HCT116 (cell line): ENCODE data around the gene GPD1L. TPM values are rescaled to one million over a fixed set of nuclear protein-coding genes. Genes with fewer than 3 reads are reported as not detected.

Source experiments
- ATAC-seq: fragments of 200-7000 bp; cut with Tn5 transposase; 2 replicates; pipeline ENCODE4 v1.9.1; 2020; ENCODE audit warnings: mild to moderate bottlenecking, moderate library complexity
- BruUV-seq: library from RNA; stranded (reverse); fragments of 400-500 nt; replicated peaks from 2 replicates; lab custom pipeline; 2021; lab: Mats Ljungman, UMichigan
- CTCF ChIA-PET: fragments of 300-600 bp; sonication (Branson Sonifier 250); formaldehyde crosslinking; loops from one replicate; lab custom pipeline; 2021; ENCODE audit warnings: antibody characterized with exemption; lab: Charles Lee
- POLR2A ChIA-PET: fragments of 300-600, 350-600 bp; sonication (Branson Sonifier 250); formaldehyde crosslinking; loops from one replicate; lab custom pipeline; 2021; ENCODE audit warnings: antibody characterized with exemption; lab: Charles Lee
- RAD21 ChIA-PET, 2 experiments: fragments of 300-600 bp; sonication (Branson Sonifier 250); formaldehyde crosslinking; loops; one replicate each; lab custom pipeline; 2023; ENCODE audit warnings: low total read pairs in 2 of 2; ENCODE audit not compliant: uncharacterized antibody in 2 of 2, unreplicated experiment in 2 of 2, low non-redundant PET in 1 of 2; lab: Charles Lee
- DNase-seq: peaks from one replicate; pipeline ENCODE4 v3.0.0-alpha.2; 2010; ENCODE audit warnings: low read depth, low spot score
- H2AFZ ChIP-seq: fragments of 200-600 bp; shearing (Covaris generic), sonication (generic); 2 replicates; pipeline ENCODE4 v1.6.1; 2017; ENCODE audit warnings: low read depth, mixed run types, mixed read lengths, antibody characterized with exemption, low read length; ENCODE audit not compliant: poor library complexity, severe bottlenecking
- H3K27ac ChIP-seq: 2 replicates; pipeline ENCODE4 v1.5.1; 2012; ENCODE audit warnings: low read depth, low read length
- H3K27me3 ChIP-seq: fragments of 200-600 bp; sonication (generic); 2 replicates; pipeline ENCODE4 v1.6.1; 2016; ENCODE audit warnings: mixed run types, low read length, mixed read lengths; ENCODE audit not compliant: insufficient read depth
- H3K36me3 ChIP-seq, 2 experiments: fragments of 200-500 bp in 1 of 2; fragments of 200-600 bp in 1 of 2; sonication (Bioruptor generic) in 1 of 2; sonication (generic) in 1 of 2; 2 replicates each; pipeline versions ENCODE4 v1.5.1 to v1.6.1; 2014 to 2016; ENCODE audit warnings: low read length in 2 of 2, inconsistent platforms in 1 of 2, mixed read lengths in 1 of 2, mixed run types in 1 of 2; ENCODE audit not compliant: insufficient read depth in 2 of 2, control insufficient read depth in 1 of 2
- H3K4me1 ChIP-seq, 2 experiments: fragments of 200-600 bp in 1 of 2; sonication (generic) in 1 of 2; 2 replicates each; pipeline versions ENCODE4 v1.5.1 to v1.6.1; 2012 to 2017; ENCODE audit warnings: low read length in 2 of 2, inconsistent platforms in 1 of 2, mild to moderate bottlenecking in 1 of 2, mixed read lengths in 1 of 2, mixed run types in 1 of 2, moderate library complexity in 1 of 2; ENCODE audit not compliant: insufficient read depth in 2 of 2, control insufficient read depth in 1 of 2
- H3K4me2 ChIP-seq: fragments of 200-600 bp; sonication (generic); 2 replicates; pipeline ENCODE4 v1.6.1; 2017; ENCODE audit warnings: mixed run types, low read length, mixed read lengths
- H3K4me3 ChIP-seq, 2 experiments: fragments of 200-600 bp in 1 of 2; sonication (generic) in 1 of 2; replicated peaks in 1 of 2; 2 replicates each; pipeline ENCODE4 v1.5.1; 2011 to 2016; ENCODE audit warnings: low read length in 2 of 2, control low read depth in 1 of 2, low read depth in 1 of 2, mild to moderate bottlenecking in 1 of 2, mixed read lengths in 1 of 2, mixed run types in 1 of 2
- H3K79me2 ChIP-seq: fragments of 200-600 bp; sonication (generic); 2 replicates; pipeline ENCODE4 v1.6.1; 2017; ENCODE audit warnings: mild to moderate bottlenecking, mixed run types, low read length, moderate library complexity, mixed read lengths; ENCODE audit not compliant: insufficient read depth
- H3K9ac ChIP-seq: fragments of 200-600 bp; sonication (generic); 2 replicates; pipeline ENCODE4 v1.6.1; 2016; ENCODE audit warnings: low read length, mixed read lengths
- H3K9me2 ChIP-seq: fragments of 200-600 bp; sonication (generic), shearing (Covaris generic); 2 replicates; pipeline ENCODE4 v1.6.1; 2017; ENCODE audit warnings: mixed run types, mild to moderate bottlenecking, moderate library complexity; ENCODE audit not compliant: insufficient read depth
- H3K9me3 ChIP-seq, 2 experiments: fragments of 200-500 bp in 1 of 2; fragments of 200-600 bp in 1 of 2; sonication (Bioruptor generic) in 1 of 2; sonication (generic) in 1 of 2; 2 replicates each; pipeline ENCODE4 v1.6.1; 2014 to 2017; ENCODE audit warnings: low read length in 2 of 2, mixed read lengths in 2 of 2, inconsistent platforms in 1 of 2, low read depth in 1 of 2, mild to moderate bottlenecking in 1 of 2, mixed run types in 1 of 2, moderate library complexity in 1 of 2; ENCODE audit not compliant: control insufficient read depth in 1 of 2, insufficient read depth in 1 of 2
- H4K20me1 ChIP-seq: fragments of 200-600 bp; sonication (generic), shearing (Covaris generic); 2 replicates; pipeline ENCODE4 v1.6.1; 2017; ENCODE audit warnings: mixed run types, mild to moderate bottlenecking, moderate library complexity; ENCODE audit not compliant: insufficient read depth
- CBX3 ChIP-seq: IDR thresholded peaks from 2 replicates; pipeline ENCODE4 v1.6.1; 2012; ENCODE audit warnings: low read depth
- EGR1 ChIP-seq: IDR thresholded peaks from 2 replicates; pipeline ENCODE4 v1.6.1; 2012; ENCODE audit warnings: low read depth
- ELF1 ChIP-seq: IDR thresholded peaks from 2 replicates; pipeline ENCODE4 v1.6.1; 2012; ENCODE audit warnings: low read depth, borderline replicate concordance
- EZH2 ChIP-seq: fragments of 200-600 bp; sonication (generic); IDR thresholded peaks from 2 replicates; pipeline ENCODE4 v1.6.1; 2017; ENCODE audit warnings: antibody characterized with exemption, mixed run types
- FOSL1 ChIP-seq: IDR thresholded peaks from 2 replicates; pipeline ENCODE4 v1.6.1; 2012; ENCODE audit warnings: low read depth
- POLR2A ChIP-seq: IDR thresholded peaks from 2 replicates; pipeline ENCODE4 v1.7.0; 2011; ENCODE audit warnings: borderline replicate concordance; ENCODE audit not compliant: insufficient read depth, insufficient read length; ENCODE audit errors: extremely low read depth
- POLR2AphosphoS5 ChIP-seq: IDR thresholded peaks from 2 replicates; pipeline ENCODE4 v1.6.1; 2011; ENCODE audit warnings: mild to moderate bottlenecking, low read depth, low read length, moderate library complexity
- SIN3A ChIP-seq: IDR thresholded peaks from 2 replicates; pipeline ENCODE4 v1.6.1; 2012; ENCODE audit warnings: low read depth
- SP1 ChIP-seq: IDR thresholded peaks from 2 replicates; pipeline ENCODE4 v1.6.1; 2012; ENCODE audit warnings: low read depth
- SRF ChIP-seq: IDR thresholded peaks from 2 replicates; pipeline ENCODE4 v1.6.1; 2012; ENCODE audit warnings: low read depth
- TCF7L2 ChIP-seq: IDR thresholded peaks from 2 replicates; pipeline ENCODE4 v1.7.0; 2011; ENCODE audit warnings: borderline replicate concordance, inconsistent platforms; ENCODE audit not compliant: insufficient read depth, insufficient read length; ENCODE audit errors: extremely low read depth
- YY1 ChIP-seq: IDR thresholded peaks from 2 replicates; pipeline ENCODE4 v1.6.1; 2011; ENCODE audit warnings: low read length, low read depth, moderate library complexity, mild to moderate bottlenecking; ENCODE audit not compliant: insufficient replicate concordance; ENCODE audit errors: extremely low read depth
- ZNF274 ChIP-seq: fragments of 200-500 bp; sonication (Bioruptor generic); IDR thresholded peaks from 2 replicates; pipeline ENCODE4 v1.6.1; 2014; ENCODE audit warnings: mild to moderate bottlenecking, low read depth, low read length, inconsistent platforms
- intact Hi-C: fragments of 100-400 bp; cut with micrococcal nuclease; formaldehyde crosslinking; loops from 2 replicates; pipeline ENCODE4 v1.10.0; 2022
- total RNA-seq: library from RNA; stranded (reverse); gene quantifications from one replicate; pipeline ENCODE4 v1.2.1, GENCODE V29; 2021; ENCODE audit not compliant: unreplicated experiment
- TF ChIP-seq, protein P1 (sequence below): IDR thresholded peaks from 2 replicates; pipeline ENCODE4 v1.6.1; 2011; ENCODE audit warnings: mild to moderate bottlenecking, low read length, moderate library complexity; ENCODE audit not compliant: insufficient replicate concordance; ENCODE audit errors: extremely low read depth
- TF ChIP-seq, protein P2 (sequence below): IDR thresholded peaks from 2 replicates; pipeline ENCODE4 v1.6.1; 2012; ENCODE audit warnings: low read depth
- TF ChIP-seq, protein P3 (sequence below), 3 experiments: fragments of 200-600 bp in 1 of 3; sonication (generic) in 1 of 3; IDR thresholded peaks in 2 of 3; conservative IDR thresholded peaks in 1 of 3; 2 replicates each; pipeline ENCODE4 v1.5.1; 2012 to 2017; ENCODE audit warnings: low read depth in 2 of 3, low read length in 2 of 3, antibody characterized with exemption in 1 of 3, borderline replicate concordance in 1 of 3, control low read depth in 1 of 3, mild to moderate bottlenecking in 1 of 3, mixed read lengths in 1 of 3, mixed run types in 1 of 3, moderate library complexity in 1 of 3; ENCODE audit not compliant: insufficient read depth in 1 of 3
- TF ChIP-seq, protein P4 (sequence below): IDR thresholded peaks from 2 replicates; pipeline ENCODE4 v1.6.1; 2012

The GPD1L gene
- total RNA-seq, 1 experiment from 2014 or later = 21.9 TPM

DNA sequence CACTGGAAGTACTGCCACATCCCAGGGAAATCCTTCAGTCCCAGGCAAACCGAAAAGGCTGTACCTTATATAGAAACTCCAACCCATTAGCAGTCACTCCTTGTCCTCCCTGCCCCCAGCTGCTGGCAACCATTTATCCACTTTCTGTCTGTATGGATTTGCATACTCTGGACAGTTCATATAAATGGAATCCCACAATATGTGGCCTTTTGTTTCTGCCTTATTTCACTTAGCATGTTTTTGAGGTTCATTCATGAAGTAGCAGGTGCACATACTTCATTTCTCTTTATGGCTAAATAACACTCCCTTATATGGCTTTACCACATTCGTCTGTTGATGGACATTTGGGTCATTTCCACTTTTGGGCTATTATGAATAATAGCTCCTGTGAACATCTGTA lies 80.5 kb downstream of the GPD1L start:
- Histone ChIP-seq H3K79me2 (no peaks in the 10 kb centered on the region), H3K4me3 (no peak overlapping the region), H3K27ac (no peak overlapping the region), H4K20me1 (no peaks in the 10 kb centered on the region), H3K27me3 (no peaks in the 10 kb centered on the region), H3K4me2 (no peak overlapping the region), H3K9me2 (no peaks in the 10 kb centered on the region), H3K9ac (no peak overlapping the region), H3K4me1 (no peaks in the 10 kb centered on the region), H3K9me3 (no peaks in the 10 kb centered on the region), H2AFZ (no peak overlapping the region), H3K36me3 (no peaks in the 10 kb centered on the region)
- no peak for ATAC-seq
- TF ChIP-seq ZNF274 = no peak
- TF ChIP-seq EZH2 = no peak
- TF ChIP-seq SRF = no peak
- TF ChIP-seq FOSL1 = no peak
- TF ChIP-seq SIN3A = no peak
- TF ChIP-seq, protein P1, sequence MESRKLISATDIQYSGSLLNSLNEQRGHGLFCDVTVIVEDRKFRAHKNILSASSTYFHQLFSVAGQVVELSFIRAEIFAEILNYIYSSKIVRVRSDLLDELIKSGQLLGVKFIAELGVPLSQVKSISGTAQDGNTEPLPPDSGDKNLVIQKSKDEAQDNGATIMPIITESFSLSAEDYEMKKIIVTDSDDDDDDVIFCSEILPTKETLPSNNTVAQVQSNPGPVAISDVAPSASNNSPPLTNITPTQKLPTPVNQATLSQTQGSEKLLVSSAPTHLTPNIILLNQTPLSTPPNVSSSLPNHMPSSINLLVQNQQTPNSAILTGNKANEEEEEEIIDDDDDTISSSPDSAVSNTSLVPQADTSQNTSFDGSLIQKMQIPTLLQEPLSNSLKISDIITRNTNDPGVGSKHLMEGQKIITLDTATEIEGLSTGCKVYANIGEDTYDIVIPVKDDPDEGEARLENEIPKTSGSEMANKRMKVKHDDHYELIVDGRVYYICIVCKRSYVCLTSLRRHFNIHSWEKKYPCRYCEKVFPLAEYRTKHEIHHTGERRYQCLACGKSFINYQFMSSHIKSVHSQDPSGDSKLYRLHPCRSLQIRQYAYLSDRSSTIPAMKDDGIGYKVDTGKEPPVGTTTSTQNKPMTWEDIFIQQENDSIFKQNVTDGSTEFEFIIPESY = no peak
- no peak for TF ChIP-seq POLR2A
- TF ChIP-seq, protein P2, sequence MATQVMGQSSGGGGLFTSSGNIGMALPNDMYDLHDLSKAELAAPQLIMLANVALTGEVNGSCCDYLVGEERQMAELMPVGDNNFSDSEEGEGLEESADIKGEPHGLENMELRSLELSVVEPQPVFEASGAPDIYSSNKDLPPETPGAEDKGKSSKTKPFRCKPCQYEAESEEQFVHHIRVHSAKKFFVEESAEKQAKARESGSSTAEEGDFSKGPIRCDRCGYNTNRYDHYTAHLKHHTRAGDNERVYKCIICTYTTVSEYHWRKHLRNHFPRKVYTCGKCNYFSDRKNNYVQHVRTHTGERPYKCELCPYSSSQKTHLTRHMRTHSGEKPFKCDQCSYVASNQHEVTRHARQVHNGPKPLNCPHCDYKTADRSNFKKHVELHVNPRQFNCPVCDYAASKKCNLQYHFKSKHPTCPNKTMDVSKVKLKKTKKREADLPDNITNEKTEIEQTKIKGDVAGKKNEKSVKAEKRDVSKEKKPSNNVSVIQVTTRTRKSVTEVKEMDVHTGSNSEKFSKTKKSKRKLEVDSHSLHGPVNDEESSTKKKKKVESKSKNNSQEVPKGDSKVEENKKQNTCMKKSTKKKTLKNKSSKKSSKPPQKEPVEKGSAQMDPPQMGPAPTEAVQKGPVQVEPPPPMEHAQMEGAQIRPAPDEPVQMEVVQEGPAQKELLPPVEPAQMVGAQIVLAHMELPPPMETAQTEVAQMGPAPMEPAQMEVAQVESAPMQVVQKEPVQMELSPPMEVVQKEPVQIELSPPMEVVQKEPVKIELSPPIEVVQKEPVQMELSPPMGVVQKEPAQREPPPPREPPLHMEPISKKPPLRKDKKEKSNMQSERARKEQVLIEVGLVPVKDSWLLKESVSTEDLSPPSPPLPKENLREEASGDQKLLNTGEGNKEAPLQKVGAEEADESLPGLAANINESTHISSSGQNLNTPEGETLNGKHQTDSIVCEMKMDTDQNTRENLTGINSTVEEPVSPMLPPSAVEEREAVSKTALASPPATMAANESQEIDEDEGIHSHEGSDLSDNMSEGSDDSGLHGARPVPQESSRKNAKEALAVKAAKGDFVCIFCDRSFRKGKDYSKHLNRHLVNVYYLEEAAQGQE = no peak
- no peak for TF ChIP-seq ELF1
- no peak for TF ChIP-seq YY1
- no peak for TF ChIP-seq CBX3
- TF ChIP-seq SP1 = no peak
- TF ChIP-seq EGR1 = no peak
- no peak for TF ChIP-seq POLR2AphosphoS5
- no peak for TF ChIP-seq TCF7L2
- TF ChIP-seq, protein P3, sequence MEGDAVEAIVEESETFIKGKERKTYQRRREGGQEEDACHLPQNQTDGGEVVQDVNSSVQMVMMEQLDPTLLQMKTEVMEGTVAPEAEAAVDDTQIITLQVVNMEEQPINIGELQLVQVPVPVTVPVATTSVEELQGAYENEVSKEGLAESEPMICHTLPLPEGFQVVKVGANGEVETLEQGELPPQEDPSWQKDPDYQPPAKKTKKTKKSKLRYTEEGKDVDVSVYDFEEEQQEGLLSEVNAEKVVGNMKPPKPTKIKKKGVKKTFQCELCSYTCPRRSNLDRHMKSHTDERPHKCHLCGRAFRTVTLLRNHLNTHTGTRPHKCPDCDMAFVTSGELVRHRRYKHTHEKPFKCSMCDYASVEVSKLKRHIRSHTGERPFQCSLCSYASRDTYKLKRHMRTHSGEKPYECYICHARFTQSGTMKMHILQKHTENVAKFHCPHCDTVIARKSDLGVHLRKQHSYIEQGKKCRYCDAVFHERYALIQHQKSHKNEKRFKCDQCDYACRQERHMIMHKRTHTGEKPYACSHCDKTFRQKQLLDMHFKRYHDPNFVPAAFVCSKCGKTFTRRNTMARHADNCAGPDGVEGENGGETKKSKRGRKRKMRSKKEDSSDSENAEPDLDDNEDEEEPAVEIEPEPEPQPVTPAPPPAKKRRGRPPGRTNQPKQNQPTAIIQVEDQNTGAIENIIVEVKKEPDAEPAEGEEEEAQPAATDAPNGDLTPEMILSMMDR (IDR thresholded peaks at IDR 0.05 in 2 of 3, conservative IDR thresholded peaks at IDR 0.05 in 1 of 3; ENCODE audit: borderline replicate concordance in 1 of 3, insufficient read depth in 1 of 3, low read depth in 2 of 3, low read length in 2 of 3) = no peak
- TF ChIP-seq, protein P4, sequence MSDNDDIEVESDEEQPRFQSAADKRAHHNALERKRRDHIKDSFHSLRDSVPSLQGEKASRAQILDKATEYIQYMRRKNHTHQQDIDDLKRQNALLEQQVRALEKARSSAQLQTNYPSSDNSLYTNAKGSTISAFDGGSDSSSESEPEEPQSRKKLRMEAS = no peak
- intact Hi-C loops = no loop called here
- POLR2A ChIA-PET = no interaction called here
- no peak for DNase-seq
- no TSS peak for BruUV-seq
- CTCF ChIA-PET = no interaction called here
- RAD21 ChIA-PET = no interaction called here
